ENCODE results near the gene M1AP.
"Not testable (repeated sequence)": the region's sequence is repeated elsewhere in the genome, so short reads cannot be mapped to it uniquely, and the experiment has no call there.

Gene M1AP

DNA sequence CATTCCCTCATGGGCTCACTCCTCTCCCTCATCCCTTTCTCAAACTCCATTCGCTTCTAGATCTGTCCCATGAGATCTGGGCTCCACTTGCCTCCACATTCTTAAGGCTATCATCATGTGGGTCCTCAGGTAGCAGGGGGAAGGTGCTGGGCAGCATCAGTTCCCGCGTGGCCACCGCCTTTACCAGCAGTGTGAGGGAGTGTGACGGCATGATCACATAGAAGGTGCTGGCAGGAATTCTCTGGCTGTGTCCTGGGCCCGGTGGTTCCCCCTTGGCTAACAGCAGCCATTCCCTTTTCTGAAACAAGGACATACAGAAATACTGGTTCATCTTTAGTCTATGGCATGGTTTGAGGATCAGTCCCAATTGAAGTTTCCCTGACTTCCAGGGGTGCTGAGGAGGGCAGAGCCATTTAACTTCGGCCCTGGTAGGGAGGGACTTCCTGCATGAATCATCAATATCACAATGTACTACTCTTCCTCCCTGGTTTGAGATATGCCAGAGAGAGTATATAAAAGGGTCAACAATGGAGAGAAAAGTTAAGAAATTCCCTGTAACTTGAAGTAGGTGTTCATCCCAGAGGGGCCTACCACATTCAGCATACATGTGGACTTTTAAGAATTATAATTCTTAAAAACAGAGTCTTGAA lies 85.9 kb downstream of the M1AP start:
- DNase-seq: no peak

DNA sequence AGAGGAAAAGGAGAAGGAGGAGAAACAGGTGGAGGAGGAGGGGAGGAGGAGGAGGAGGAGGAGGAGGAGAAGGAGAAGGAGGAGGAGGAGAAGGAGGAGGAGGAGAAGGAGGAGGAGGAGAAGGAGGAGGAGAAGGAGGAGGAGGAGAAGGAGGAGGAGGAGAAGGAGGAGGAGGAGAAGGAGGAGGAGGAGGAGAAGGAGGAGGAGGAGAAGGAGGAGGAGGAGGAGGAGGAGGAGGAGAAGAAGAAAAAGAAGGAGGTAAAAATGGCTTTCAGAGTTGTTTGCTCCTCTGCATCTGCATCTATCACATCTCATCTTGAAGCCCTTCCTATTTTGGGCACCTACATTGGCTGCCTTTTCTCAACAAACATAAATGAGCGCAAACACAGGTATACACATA lies 87.1 kb downstream of the M1AP start:
- DNase-seq: not testable (repeated sequence)

DNA sequence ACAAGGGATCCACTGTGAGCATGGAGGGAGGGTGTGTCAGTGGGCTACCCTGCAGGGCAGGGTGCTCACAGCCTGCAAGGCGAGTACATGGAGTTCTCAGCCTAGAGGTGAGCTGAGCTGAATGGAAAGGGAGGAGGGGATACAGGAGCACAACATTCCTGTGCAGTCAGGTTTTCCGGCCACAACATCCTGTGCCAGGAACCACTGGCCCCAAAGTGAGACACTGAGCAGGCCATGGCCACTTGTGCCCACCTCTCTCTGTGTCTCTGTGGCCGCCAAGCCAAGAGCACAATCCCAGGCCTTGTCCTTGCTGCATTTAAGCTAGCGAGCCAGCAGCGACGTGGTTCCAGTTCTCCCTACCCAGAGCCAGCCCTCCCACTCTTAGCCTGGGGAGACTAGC lies 87.5 kb downstream of the M1AP start:
- no peak for DNase-seq

DNA sequence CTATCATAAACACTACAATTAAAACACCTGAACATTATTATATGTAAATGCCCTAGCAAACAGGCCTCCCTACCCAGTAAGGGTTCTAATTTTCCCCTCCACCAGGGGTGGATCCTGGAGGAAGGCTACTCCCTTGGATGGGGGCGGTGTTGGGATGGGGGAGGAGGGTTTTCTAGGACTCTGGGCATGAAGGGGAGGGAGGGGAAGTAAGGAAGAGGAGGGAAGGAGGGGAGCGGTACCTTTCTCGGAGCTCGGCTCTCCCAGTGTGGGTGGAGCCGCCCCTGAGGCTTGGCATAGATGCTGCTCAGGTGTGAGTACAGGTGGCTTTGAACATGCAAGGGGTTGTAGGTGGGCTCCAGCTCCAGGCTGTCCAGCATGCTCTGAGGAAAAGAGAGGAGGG lies 88.2 kb downstream of the M1AP start:
- DNase-seq: no peak

DNA sequence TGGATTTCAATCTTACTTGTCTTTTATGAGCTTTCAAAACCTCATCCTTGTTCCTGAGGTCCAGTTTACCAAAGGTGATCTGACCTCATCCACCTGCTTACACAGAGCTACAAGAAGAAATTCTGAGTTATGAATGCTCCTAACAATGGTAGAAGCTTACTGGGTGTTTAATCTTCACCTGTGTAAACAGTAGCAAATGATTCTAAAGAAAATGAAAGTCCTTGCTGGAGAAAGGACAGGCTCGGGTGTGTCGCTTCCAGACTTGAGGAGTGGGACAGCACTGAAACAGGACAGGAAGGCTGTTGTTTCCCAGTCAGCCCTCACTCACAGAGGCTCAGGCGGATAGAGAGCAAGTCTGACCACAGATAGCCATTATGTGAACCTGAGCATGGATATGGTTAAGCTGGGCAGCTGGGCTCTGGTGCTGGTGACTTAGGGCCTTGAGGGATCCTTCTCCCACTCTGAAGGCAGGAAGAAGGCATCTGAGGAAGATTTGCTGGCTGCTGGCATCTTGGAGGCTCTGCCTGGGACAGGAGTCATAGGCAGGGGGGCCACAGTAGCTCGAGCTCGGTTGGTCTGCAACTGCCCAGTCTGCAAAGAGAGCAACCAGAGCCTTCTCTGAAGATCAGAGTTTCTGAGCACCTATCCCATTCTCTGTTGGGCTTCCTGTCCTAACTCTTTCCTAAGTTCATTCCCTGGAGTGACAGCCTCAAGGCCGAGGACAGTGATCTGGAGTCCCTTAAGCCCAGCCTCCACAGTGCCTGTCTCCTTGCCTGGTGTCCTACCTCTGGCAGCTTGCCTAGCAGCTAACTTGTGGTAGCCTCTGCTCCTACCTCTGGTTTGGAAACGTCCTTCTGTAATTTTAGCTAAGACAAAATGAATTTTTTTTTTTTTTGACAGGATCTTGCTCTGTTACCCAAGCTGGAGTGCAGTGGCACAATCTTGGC lies 89.6 kb downstream of the M1AP start:
- no peak for DNase-seq

DNA sequence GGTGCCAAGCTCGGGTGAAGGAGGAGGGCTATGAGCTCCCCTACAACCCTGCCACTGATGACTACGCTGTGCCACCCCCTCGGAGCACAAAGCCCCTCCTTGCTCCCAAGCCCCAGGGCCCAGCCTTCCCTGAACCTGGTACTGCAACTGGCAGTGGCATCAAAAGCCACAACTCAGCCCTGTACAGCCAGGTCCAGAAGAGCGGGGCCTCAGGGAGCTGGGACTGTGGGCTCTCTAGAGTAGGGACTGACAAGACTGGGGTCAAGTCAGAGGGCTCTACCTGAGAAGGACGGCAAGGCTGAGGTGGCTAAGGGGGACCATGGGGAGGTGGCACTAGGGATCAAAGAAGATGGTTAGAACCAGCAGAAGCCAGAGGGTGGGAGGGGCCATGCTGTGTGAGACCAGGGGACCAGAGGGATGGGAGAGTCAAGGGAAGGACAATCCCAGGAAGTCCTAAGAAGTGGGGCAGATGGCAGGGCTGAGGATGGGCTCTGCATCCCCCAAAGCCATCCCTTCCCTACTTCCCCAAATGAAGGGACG lies 91.2 kb downstream of the M1AP start:
- DNase-seq: no peak

DNA sequence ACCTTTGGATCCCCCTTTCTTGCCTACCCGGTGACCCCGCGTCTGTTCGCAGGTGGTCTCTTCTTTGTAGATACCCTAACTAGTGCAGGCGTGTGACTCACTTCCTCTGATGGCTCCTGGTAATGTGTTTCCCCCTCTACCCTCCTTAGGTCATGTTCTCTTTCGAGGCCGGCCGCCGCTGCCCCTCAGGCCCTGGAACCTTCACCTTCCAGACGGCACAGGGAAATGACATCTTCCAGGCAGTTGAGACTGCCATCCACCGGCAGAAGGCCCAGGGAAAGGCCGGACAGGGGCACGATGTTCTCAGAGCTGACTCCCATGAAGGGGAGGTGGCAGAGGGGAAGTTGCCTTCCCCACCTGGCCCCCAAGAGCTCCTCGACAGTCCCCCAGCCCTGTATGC lies 92.0 kb downstream of the M1AP start:
- no peak for DNase-seq

DNA sequence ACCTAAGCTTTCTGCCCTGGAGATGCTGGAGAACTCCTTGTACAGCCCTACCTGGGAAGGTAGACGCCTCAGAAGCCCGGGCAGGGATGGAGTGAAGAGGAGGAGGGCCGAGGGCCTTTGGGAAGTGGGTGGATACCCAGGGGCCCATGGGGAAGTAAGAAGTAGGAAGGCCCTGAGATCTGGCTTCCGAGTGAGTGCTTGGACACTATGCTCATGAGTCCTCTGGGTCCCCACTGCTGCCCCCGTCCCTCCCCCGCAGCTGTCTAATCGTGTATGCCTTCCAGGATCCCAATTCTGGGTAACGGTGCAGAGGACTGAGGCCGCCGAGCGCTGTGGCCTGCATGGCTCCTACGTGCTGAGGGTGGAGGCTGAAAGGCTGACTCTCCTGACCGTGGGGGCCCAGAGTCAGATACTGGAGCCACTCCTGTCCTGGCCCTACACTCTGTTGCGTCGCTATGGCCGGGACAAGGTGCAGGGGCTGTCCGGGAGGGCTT lies 92.5 kb downstream of the M1AP start:
- DNase-seq: no peak

DNA sequence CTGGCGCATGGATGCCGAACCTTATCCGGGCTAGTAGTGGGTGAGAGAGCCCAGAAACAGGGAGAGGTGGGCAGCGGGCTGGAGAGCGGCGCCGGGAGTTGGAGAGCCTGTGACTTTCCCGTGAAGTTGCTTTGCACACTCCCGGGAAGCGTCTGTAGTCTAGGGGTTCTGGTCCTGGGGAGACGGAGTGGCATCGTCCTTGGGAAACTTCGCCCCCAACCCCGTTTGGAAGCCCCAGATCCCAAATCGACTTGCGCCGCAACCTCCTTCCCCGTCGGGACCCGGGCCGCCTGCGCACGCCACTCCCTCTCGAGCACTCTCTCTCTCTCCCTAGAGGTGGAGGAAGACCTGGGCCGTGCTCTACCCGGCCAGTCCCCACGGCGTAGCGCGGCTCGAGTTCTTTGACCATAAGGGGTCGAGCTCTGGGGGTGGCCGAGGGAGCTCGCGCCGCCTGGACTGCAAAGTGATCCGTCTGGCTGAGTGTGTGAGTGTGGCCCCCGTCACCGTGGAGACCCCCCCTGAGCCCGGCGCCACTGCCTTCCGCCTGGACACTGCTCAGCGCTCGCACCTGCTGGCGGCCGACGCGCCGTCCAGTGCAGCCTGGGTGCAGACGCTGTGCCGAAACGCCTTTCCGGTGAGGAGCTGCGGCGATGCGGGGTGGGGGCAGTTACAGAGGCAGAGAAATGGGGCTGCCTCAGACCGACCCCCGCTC lies 93.2 kb downstream of the M1AP start:
- DNase-seq: peak in 1 of 2 experiments; percentile 30

DNA sequence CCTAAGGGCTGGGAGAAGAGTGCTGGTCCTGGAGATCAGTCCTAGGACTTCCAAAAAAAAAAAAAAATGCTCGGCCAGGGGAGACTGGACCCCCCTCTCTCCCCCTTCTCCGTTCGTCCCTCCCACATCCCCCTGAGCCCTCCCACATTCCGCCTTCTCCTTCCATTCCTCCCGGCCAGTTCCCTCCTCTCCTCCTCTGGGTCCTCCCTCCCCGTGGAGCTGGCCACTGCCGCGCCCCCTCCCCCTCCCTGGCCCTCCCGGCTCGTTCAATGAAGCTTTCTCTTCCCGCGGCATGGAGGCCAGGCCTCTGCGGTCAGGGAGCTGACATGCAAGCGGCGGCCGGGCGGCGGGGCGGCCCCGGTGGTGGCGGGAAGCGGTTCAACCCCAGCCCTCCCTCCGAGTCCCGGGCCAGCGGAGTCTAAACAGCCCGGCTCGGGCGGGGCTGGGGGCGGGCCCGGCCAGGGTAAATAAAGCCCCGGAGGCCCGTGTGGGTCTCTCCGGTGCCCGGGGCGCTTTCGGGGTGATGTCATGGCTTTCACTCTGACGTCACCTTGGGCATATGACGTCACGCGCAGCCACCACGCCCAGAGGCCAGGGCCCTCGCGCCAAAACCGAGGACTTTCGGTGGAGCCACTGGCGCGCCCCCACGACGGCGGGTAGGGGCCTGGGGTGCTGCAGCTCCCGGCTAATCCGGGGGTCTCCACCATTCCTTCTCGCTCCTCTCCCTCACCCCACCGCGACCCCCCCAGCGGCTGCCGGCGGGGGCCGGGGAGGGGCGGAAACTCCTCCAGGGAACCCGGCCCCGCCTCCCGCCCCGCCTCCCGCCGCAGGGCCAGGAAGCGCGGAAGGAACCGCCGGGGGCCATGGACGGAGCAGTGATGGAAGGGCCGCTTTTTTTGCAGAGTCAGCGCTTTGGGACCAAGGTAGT lies 94.0 kb downstream of the M1AP start, which contains the start of the genes DOK1 and LOXL3:
Gene DOK1 (plus strand): TSS at position 829 of the 928 bp plus-strand sequence. CDS start 35 bp downstream, at position 864.
Gene LOXL3 (minus strand): TSS at position 51 of the 928 bp plus-strand sequence. CDS start 1,308 bp downstream, outside the sequence.
- peak; percentile 16 to 46 for DNase-seq

DNA sequence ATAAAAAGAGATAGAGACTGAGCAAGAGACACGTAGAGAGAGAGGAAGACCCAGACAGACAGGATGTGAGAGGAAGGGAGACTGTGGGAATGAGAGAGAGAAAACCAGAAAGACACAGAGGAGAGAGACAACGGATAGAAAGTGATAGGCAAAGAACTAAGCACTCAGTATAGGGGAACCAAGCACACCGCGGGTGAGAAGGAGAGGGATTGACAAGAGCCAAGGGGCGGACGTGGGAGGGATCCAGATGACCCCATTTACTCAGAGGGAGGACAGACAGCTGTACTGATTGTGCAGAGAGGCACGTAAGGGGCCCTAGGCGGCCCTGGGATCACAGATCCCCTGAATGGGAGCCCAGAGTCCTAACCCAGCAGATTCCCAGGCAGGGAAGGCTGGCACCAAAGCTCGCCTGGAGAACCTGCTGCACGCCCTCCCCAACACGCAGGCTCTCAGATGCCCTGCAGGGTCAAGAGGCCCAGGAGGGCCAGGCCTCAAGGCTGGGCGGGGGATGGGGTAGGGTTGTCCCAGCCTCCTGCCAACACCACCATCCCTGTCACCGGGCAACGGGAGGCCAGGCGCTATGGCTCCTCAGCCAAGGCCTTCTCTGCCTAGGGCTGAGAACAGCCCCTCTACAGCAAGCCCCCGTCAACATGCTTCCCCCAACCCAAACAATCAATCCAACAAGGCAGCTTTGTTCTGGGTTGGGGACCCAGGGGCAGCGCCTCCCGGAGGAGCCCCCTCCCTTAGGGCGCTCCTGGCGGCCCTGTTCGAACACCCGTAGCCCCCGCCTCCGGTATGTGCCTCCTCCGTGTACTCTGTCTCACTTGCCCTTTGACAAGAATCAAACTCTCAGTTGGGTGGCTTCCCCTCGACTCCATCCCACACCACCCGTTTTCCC lies 95.0 kb downstream of the M1AP start:
- no peak for DNase-seq

DNA sequence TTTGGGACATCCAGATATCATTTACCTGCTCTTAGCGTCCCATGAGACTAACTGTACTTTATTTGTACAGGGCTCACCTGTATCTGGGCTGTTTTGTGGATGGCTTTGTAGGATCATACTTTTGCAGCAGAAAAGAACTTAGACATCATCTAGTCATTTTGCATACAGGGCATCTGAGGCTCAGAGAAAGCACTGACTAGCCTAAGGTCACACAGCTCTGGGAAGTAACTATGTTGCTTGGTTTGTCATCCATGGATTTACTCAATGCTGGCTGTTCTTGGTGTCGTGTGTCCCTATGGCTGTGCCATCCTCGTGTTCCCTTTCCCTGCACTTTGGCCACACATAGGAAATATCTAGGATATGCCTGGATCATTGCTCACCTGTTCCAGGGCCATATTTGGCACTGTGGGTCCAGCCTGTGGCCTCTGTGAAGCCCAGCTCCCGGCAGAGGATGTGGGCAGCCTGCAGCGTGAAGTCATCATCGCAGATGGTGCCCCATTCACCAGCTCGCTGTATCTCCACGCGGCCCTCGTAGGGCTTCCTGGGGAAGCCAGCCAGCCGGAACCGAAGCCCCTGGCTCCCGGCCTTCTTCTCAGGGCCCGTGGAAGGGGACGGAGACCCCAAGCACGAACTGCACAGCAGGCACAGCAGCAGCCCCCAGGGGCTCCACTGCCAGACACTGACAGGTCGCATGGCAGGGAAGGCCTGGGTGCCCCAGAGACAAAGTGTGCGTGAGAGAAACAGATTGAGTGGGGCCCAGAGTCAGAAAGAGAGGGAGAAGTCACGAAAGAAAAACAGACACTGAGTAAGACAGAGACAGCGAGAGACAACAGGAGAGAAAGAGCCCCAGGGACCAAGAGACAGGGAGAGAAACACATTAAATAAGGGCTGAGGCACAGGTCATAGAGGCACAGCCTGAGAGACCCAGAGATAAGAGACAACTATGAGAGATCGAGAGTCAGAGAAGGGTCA lies 95.9 kb downstream of the M1AP start:
- DNase-seq: no peak

DNA sequence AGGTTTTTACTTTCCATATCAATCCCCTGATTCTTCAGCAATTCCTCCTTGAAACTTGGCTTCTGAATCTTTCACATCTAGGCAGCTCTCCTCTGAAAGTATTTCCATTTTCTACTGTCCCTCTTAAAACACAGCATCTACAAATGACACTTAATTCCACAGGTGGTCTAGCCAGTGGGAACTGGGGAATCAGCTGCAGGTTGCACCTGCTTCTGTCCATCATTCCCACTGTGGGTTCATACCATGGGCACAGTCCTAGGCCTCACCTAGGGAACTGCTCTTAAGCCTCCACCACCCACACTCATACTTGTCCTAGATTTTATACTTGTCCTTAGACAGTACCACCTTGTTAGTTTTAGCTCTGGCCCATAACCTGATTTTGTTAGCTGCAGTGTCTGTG lies 96.6 kb downstream of the M1AP start:
- no peak for DNase-seq

DNA sequence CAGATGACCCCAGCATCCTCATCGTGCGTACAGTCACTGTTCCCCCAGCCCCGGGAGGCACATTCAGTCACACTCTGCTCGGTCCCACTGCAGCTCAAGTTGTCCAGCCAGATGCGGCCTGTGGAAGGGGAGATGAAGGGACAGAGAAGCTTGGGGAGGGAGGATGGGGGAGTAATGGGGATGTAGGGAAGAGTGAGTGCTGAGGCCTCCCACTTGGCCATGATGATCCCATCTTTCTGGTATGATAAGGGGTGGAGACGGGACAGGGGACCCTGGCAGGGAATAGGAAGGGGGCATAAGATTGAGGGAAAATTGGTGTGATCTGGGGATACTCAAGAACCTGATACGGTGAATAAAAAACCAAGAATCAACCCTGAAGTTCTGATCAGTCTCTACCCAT lies 97.9 kb downstream of the M1AP start:
- DNase-seq: no peak

DNA sequence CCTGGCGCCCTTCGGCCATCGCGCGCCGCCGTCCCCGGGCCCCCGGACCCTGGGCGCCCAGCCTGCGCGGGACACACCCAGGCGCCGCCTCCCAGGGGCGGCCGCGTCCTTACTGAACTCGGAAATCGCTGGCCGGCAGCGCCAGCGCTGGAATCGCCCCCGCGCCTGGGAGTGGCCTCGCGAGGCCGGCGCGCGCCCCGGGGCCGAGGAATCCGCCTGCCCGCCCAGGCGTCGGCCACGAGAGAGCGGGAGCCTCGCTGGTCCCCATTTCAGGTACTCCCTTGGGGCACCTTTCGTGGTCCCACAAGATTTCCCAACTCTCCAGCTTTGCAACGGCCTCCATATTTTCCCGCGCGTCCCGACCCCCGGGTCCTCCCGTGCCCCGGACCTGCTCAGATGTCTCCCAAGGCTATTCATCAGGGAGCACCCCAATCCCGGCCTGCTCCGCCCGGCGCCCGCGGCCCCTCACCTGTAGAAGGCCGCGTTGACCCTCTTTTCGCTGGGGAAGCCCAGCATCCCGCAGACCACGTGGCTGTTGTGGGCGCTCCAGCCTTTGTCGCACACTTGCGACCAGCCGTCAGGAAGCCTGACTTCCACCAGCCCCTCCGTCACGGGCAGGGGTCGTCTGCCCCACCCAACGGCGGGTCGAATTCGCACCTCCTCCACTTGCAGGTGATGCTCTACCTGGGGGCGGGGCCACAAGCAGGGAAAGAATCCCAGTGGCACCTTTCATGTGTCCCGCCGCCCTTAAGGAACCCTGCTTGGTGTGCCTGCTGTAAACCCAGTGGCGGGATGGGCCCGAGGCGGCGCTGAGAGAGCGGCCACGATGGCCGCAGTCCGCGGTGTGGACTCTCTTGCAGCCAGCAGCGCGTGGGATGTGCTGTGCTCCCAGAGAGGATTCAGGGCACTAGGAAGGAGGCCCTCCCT lies 99.0 kb downstream of the M1AP start:
- DNase-seq: peak in 1 of 2 experiments; percentile 60

DNA sequence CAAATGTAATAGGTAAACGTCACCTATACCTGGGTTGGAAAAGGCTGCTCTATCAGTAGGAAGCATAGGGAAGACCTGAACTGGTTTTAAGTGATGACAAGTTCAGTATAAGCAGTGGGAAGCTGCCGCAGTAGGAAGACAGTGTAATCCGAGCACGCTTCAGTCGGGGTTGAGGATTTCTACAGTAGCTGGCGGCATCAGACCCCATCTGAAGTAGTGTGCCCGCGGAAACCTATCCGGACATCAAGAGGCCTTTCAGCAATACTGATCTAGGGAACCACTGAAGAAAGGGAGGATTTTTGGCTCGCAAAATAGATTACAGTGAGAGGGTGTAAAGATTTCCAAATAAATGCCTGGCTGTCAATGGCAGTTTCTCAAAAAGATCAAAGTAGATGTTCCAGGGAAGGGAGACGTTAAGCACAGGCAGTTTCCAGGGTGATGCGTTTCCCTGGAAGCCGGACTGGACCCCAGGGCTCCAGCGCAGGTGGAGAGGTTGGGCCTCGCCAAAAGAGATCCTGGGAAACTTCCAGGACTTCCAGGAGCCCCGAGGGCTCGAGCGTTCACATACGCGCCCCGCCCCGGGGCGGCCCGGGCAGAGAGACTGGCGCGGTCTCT lies 99.7 kb downstream of the M1AP start:
- peak; percentile 57 to 74 for DNase-seq

DNA sequence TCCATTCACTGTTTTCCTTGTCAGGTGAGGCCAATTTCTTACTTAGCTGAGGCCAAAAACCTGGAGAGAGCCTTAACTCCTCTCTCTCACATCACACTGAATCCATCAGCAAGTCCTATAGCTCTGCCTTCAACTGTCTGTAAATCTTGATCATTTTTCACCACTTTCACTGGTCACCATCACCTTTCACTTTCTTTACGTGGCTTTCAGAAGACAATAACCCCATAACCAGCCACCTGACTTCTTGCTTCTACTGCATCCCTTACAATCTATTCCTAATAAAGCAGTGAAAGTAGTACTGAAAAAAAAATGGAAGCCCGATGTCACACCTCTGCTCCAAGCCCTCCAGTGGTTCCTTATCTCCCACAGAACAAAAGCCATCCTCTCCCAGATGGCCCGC lies 102.1 kb downstream of the M1AP start:
- DNase-seq: no peak

DNA sequence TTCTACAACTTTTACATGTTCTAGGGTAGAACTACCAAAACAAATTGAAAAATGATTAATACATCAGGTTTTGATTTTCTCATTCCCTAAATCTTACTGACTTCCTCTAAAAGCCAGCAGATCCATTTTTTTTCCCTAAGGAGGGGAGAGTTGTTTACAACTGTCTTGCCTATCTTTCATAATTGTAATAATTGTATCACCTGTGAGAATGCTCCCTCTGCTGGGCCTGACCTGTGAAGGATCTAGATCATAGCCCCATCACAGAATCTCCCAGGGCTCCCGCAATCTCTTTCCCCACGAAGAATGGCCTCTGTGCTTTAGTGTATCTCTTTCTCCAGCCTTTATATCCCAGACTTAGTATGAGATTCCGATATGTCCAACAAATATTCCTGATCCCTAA lies 103.5 kb downstream of the M1AP start:
- DNase-seq: no peak
